Mucosa of gallbladder (tissue), 1 donor: ENCODE measurements around the gene AGPAT4. TPM values are rescaled to one million over a fixed set of nuclear protein-coding genes. Genes with fewer than 3 reads are reported as not detected.

ENCODE experiments used
- DNase-seq: peaks from one replicate; pipeline ENCODE4 v3.0.0-alpha.2; 2020; ENCODE audit warnings: low spot score
- total RNA-seq: library from RNA; stranded (reverse); gene quantifications from one replicate; pipeline ENCODE4 v1.2.1, GENCODE V29; 2021
- donor health status: DM: no; HTN: no; CAD: no.

The AGPAT4 gene
- total RNA-seq, 1 donor from 2014 or later: 15.4 TPM

DNA sequence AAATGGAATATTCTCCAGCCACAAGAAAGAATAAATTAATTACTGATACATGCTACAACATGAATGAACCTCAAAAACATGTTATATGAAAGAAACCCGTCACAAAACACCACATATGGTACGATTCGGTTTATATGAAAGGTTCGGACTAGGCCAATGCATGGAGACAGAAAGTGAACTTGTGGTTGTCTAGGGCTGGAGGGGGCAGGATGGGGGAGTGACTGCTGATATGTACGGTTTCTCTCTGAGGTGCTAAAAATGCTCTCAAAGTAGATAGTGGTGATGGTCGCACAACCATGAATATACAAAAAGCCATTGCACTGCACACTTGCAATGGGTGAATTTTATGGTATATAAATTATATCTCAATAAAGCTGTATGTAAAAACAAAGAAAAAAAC lies 18.3 kb downstream of the AGPAT4 start:
- DNase-seq: no peak

DNA sequence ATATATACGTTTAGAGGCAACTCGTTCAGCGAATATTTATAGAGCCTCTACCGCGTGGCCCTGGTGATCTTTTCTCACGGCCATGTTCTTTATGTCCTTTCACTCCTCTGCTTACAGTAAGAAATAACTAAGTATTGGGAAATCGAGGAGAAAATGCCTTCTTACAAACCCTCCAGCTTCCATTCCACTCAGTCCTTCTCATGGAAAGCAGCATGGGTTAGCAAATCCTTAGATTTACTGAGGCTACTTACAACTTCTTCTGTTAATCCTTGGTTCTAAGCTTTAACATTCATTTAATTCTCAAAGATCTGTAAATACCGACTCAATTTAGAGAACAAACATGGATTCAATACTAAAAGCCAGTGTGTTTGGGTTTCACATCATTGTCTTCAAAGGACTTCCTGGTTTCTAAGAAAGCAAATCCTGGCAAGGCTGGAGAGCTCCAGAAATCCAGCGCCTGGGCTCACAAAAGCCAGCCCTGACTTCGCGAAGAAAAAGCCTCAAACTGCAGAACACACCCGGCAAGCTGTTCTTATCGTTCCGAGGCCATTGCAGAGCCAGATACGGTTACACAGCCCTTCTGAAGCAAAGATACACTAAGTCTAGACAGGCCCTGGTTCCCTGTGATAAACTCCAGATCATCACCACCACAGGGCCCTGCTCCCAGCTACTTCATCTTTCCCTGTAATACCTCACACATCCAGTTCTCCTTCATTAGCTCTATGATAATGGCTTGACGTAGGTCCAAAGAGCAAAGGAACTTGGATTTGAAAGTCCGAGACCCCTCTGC lies 19.2 kb downstream of the AGPAT4 start:
- peak; percentile 29 for DNase-seq

DNA sequence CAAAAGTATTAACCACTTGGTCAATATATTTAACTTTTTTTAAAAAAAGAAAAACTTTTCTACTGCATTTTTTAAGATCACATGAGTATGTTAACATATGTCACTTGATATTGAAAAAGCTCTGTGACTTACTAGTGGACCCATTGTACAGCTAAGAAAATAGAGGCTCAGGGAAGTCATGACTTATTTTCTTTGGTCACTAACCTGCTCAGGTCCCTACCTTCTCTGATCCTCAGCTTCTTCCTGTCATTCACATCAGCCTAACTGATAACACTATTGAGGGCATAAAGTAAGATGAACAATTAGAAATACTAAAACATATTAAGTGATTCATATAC lies 19.8 kb downstream of the AGPAT4 start:
- no peak for DNase-seq

DNA sequence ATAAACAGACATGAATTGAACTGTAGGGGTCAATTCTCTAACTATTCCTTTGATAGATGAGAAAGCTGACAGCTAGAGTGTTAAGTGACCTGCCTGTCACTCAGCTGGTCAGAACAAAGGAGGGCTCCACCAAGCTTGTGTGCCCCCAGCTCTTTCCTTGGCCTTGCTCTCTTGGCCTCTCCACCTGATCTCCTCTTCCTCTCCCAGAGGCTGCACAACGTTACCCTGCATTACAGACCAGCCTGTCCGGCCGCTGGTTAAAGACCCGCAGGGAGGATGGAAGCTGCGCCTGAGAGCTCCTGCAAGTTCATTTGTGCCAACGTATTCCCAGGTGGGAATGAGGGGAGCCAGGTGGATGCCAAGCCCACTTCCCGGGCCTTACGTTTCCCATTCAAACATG lies 22.5 kb downstream of the AGPAT4 start:
- DNase-seq: no peak

DNA sequence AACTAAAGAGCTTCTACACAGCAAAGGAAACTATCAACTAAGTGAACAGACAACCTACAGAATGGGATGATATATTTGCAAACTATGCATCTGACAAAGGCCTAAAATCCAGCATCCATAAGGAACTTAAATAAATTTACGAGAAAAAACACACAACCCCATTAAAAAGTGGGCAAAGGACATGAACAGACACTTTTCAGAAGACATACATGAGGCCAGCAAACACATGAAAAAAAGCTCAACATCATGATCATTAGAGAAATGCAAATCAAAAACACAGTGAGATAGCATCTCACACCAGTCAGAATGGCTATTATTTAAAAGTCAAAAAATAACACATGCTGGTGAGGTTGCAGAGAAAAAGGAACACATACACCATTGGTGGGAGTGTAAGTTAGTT lies 24.5 kb downstream of the AGPAT4 start:
- DNase-seq: no peak

DNA sequence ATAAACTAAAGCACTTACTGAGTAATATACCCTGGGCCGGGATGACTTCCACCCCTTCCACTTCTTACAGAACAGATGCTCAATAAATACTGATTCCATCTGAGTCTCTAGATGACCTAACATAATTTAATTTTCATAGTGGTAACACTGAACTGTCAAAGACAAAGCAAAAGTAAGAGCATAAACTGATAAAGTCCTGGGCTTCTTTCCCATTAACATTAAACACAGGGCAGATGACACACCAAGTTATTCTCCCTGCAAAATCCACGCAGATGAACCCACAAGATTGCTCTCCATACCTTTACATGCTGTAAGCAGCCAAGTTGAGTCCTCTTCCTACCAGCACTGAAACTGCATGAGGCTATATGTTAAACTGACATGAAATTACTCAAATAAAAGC lies 27.1 kb downstream of the AGPAT4 start:
- no peak for DNase-seq

GRCh38 chr6:161245363-161245762 lies 28.5 kb downstream of the AGPAT4 start:
- no peak for DNase-seq

DNA sequence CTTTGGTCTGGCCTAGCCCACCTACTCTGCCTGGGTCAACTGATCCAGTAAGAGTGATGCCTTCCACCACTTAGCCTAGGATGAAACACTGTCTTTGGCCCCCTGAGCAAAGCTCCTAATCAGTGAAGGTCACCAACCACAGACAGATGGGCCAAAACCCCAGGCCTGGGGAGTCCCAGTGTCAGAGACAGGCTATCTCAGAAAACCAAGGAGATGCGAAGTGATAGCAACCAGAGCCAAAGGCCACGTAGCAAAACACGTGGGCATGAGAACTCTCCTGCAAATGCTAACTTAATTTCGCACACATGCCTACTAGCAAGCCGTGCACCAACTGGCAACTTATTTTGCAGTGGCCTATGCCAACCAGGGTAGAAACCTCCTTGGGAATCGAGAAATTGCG lies 29.1 kb downstream of the AGPAT4 start:
- DNase-seq: no peak

DNA sequence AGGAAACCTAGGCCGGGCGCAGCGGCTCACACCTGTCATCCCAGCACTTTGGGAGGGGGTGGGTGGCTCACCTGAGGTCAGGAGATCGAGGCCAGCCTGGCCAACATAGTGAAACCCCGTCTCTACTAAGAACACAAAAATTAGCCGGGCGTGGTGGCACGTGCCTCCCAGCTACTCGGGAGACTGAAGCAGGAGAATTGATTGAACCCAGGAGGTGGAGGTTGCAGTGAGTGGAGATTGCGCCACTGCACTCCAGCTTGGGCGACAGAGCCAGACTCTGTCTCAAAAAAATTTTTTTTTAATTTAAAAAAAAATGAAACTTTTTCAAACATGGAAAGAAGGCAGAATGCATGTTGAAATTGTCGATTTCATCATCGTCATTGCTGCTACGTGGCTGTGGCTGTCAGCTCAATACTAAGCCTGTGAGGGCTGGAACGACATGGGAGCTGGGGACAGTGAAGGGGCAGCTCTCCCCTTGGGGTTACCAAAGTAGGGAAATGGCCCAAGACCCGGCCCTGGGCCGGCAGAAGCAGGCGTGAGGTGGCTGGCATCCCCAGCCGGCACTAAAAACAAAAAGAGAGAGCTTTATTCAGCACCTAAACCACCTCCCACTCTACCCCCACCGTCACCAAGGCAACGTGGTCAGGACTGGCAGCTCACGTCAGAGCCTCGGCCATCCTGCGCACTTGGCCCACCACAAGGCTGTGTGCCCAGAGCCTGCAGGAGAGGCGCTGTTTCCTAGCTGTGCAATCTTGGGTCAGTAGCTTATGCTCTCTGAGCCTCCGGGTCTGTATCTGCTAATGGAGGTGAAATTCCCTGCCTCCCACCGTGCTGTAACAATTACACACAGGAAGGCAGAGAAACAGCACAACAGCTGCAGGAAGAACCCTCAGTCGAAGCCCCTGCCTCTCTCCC lies 30.8 kb downstream of the AGPAT4 start:
- no peak for DNase-seq

DNA sequence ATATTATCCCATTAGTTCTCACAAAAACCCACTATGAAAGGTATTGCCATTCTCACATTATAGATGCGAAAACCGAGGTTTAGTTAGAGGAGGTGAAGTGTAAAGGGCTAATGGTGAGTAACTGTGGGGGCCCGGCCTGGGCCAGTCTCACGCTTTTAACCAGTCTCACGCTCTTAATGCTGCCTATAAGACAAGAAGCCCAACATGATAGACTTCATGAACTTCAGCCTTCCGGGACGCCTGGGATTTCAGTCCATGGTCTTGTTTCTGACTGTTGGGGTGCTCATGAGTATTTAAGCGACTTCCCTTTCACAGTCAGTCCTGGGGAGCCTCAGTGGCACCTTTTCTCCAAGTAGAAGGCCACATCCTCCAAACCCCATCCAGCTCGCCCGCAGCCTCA lies 31.7 kb downstream of the AGPAT4 start:
- no peak for DNase-seq

DNA sequence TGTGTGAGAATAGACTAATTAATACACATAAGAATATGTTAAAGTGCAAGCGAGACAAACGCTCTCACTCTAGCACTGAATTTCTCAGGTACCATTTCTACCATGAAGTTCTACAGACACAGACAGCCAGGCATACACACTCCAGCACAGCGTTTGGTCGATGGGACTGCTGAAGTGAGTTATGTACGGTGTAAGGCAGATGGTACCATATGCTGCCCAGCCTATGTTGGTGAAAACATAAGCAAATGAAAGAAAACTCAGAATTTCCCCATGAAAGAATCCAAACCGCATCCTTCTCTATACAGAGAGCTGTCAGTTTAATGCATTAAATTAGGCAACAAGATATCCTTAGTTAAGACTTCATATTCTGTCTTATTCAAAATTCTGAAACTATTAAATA lies 34.9 kb downstream of the AGPAT4 start:
- no peak for DNase-seq

DNA sequence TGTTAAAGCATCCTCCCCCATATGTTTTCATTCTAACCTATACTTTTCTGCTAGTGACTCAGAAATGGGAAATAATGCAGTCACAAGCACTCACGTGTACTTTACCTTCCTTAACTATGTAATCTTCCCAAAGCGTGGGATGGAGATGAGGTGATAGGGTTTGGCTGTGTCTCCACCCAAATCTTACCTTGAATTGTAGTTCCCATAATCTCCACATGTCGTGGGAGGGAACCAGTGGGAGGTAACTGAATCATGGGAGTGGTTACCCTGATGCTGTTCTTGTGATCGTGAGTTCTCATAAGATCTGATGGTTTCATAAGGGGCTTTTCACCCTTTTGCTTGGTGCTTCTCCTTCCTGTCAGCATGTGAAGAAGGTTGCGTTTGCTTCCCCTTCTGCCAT lies 35.4 kb downstream of the AGPAT4 start:
- no peak for DNase-seq

- DNase-seq: no peak
Observed at GRCh38 chr6:161238081-161238480, 35.8 kb downstream of the AGPAT4 start.

- DNase-seq: no peak
Observed at GRCh38 chr6:161237176-161237575, 36.7 kb downstream of the AGPAT4 start.

DNA sequence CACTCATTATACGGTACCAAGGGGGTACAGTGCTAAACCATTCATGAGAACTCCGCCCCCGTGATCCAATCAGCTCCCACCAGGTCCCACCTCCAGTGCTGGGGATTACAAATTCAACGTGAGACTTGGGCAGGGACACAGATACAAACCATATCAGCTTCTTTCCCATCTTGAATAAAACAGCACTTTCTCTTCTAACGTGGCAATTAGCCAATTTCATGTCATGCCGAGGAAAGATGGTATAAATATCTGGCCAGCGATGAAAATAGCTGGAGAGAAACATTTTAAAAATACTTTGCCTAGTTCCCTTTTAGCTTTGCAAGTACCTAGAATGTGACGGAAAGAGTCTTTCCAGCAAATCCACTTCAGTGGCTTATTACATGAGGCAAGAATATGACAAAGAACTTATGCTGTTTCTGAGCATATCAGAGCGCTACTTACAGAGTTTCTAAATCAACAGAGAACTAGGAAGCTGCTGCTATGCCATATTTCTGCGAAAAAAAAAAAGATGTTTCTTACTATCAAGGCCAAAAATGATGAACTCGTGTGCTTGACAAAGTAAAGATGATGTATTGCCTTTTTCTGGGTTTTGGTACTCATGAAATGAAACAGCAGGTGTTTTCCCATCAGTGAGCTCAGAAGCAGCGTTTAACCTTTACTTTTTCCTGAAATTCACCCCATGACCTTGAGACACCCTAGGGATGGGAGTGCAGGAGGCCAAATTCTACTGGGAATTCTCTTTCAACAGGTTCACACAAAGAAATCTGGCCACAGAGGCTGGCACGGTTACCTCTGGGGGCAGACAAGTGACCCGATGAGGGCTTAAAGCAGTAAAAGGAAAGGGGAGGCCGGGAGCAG lies 37.9 kb downstream of the AGPAT4 start:
- DNase-seq: no peak

- peak; percentile 52 for DNase-seq
Observed at GRCh38 chr6:161233986-161234661, 39.7 kb downstream of the AGPAT4 start.

GRCh38 chr6:161232467-161232866 lies 41.4 kb downstream of the AGPAT4 start:
- no peak for DNase-seq

GRCh38 chr6:161232010-161232409 lies 41.9 kb downstream of the AGPAT4 start:
- no peak for DNase-seq

DNA sequence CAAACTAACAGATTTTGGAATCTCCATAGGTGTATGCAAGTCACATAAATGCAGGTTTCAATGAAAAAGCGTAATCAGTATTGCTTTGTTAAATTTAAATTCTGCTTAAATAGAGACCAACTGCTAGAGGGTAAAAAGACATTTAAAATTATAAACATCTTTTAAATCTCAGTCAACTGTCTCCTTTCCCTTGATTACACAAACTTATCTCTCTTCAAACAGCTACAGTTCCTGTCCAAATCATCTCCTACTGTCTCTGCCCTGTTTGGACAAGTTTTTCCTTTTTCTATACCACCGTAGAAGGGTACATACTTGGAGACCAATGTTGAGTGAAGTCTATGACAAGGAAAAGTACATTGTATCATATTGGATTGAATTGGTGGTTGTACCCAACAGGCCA lies 43.5 kb downstream of the AGPAT4 start:
- DNase-seq: no peak

DNA sequence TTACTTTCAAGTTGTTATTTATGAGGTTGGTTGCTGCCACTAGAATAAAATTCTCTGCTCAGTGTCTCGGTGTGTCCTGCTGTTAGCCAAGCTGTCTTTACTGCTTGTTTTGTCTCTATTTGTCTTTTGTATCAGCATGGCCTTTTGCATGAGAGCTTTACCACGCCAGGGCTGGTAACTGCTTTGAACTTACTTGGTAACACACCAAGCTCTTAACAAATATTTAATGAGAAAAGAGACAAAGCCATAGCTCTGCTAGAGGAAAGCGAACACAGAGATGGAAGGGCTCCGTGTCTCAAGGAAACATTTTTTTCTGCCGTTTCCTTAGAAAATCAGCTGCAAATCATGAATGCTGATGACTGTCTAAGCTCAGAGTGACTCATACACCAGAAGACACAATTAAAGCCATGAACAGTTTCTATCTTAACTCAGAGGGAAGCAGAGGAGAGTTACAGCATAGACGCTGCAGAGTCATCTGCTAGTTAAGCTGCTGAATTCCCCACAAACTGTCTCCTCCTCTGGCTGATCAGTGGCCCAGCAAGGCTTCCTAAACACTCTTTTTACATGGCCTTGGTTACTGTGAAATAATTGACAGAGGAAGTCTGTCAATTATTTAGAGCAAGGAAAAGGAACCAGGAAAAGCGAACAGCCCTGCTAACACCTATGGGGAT lies 44.8 kb downstream of the AGPAT4 start:
- no peak for DNase-seq

DNA sequence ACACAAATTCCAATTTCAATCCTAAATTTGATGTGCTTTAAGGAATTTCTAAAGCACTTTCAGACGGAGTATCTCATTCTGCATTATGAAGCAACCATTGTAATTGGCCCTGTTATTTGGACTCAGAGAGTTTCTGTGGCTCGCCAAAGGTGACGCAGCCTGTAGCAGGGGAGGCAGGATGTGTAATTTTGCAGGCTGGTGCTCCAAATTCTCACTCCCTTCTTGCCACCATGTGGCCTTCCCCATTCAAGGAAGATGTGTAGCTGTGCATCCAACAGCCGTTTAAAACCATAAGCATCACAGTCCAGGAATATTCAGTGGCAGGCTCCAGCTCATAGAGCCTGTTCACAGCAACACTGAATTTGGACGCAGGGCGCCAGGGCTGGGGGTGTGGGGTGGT lies 45.8 kb downstream of the AGPAT4 start:
- DNase-seq: no peak
